Duodenal mucosa (tissue), 2 donors: ENCODE results near the gene MS4A2.
"Not testable (repeated sequence)": the region's sequence is repeated elsewhere in the genome, so short reads cannot be mapped to it uniquely, and the experiment has no call there.

Experiments
- H3K27ac ChIP-seq: one replicate; pipeline ENCODE4 v1.7.0; 2013; ENCODE audit warnings: low read depth, low read length
- H3K27me3 ChIP-seq, 2 donors: one replicate each; pipeline ENCODE4 v1.7.0; 2013; ENCODE audit warnings: low read length in 2 of 2, control low read depth in 1 of 2; ENCODE audit not compliant: insufficient read depth in 2 of 2, control insufficient read depth in 1 of 2
- H3K36me3 ChIP-seq, 2 donors: one replicate each; pipeline ENCODE4 v1.7.0; 2013; ENCODE audit warnings: low read length in 2 of 2, control low read depth in 1 of 2; ENCODE audit not compliant: insufficient read depth in 2 of 2, control insufficient read depth in 1 of 2
- H3K4me1 ChIP-seq, 2 donors: one replicate each; pipeline ENCODE4 v1.7.0; 2013; ENCODE audit warnings: low read length in 2 of 2, control low read depth in 1 of 2; ENCODE audit not compliant: insufficient read depth in 2 of 2, control insufficient read depth in 1 of 2
- H3K4me3 ChIP-seq, 2 donors: one replicate each; pipeline ENCODE4 v1.7.0; 2013; ENCODE audit warnings: low read length in 2 of 2, low read depth in 1 of 2
- H3K9ac ChIP-seq, 2 donors: one replicate each; pipeline ENCODE4 v1.7.0; 2013; ENCODE audit warnings: low read length in 2 of 2, low read depth in 1 of 2
- H3K9me3 ChIP-seq, 2 donors: one replicate each; pipeline ENCODE4 v1.7.0; 2013; ENCODE audit warnings: low read length in 2 of 2, control low read depth in 1 of 2; ENCODE audit not compliant: control insufficient read depth in 1 of 2

MS4A2 gene

GRCh38 chr11:60088364-60088763, at the start of gene MS4A2:
Gene MS4A2 (plus strand): TSS chr11:60088664. CDS start chr11:60088766, 102 bp downstream.
- H3K9ac ChIP-seq: no peak within 1 kb of the TSS
- no peak within 1 kb of the TSS for H3K27ac ChIP-seq

GRCh38 chr11:60040109-60040508, 48.4 kb upstream of the MS4A2 start, which contains the start of gene OOSP2:
Gene OOSP2 (plus strand): TSS chr11:60040409. CDS start chr11:60040460, 51 bp downstream.
- Histone ChIP-seq H3K4me1 (no peaks in the 10 kb centered on the region), H3K36me3 (no peaks in the 10 kb centered on the region), H3K9ac (no peak within 1 kb of the TSS), H3K27me3 (no peaks in the 10 kb centered on the region), H3K4me3 (no peak within 1 kb of the TSS), H3K9me3 (no peaks in the 10 kb centered on the region), H3K27ac (no peak within 1 kb of the TSS)

More at GRCh38 chr11:60088364-60088763, at the start of gene MS4A2:
- H3K4me1 ChIP-seq: no peaks in the 10 kb centered on the region
- H3K9me3 ChIP-seq: no peaks in the 10 kb centered on the region
- H3K36me3 ChIP-seq: no peaks in the 10 kb centered on the region
- no peak within 1 kb of the TSS for H3K4me3 ChIP-seq
- peaks cover 0 to 6% of the 10 kb centered on the region in 2 donors for H3K27me3 ChIP-seq

- not testable (repeated sequence) for H3K27me3 ChIP-seq, H3K9ac ChIP-seq, H3K4me3 ChIP-seq, H3K36me3 ChIP-seq, H3K27ac ChIP-seq, H3K9me3 ChIP-seq, H3K4me1 ChIP-seq
Observed at GRCh38 chr11:60050422-60050821, 38.0 kb upstream of the MS4A2 start.

- not testable (repeated sequence) for H3K4me1 ChIP-seq, H3K9me3 ChIP-seq, H3K4me3 ChIP-seq, H3K27me3 ChIP-seq, H3K9ac ChIP-seq, H3K27ac ChIP-seq, H3K36me3 ChIP-seq
Observed at GRCh38 chr11:60050839-60051238, 37.6 kb upstream of the MS4A2 start.

DNA sequence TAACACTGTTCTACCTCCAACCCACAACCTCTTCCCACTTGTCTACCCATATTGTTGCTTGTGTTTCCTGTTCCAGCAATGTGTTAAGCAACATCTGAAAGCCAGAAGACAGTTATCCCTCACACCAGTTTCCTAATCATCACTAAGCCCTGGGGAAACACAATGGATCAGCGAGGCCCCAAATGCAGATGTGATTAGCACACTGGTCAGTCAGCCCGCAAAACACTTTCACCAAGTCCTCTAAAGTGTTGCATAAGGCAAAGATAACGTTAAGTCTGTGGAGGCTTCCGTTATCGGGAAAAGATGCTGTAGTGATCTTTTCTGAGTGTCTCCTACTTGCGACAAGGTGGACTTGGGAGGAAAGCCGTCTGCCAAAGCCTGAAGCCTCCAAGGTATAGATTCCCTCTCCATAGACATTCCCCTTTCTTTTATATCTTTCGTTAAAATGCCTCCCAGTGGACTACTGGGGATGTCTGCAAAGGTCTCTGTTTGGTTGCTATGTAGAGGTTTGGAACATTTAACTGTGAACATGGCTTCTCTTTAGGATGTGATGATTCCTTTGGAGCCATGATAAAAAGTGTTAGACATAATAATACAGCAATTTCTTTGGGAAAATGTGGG, 32.0 kb upstream of the MS4A2 start, which contains the start of gene MS4A3:
Gene MS4A3, plus strand, starts transcription at position 317 of the 621 bp plus-strand sequence. CDS start 4,496 bp downstream, outside the sequence.
- no peak within 1 kb of the TSS for H3K9ac ChIP-seq
- H3K9me3 ChIP-seq: no peaks in the 10 kb centered on the region
- H3K27me3 ChIP-seq: no peaks in the 10 kb centered on the region
- no peaks in the 10 kb centered on the region for H3K36me3 ChIP-seq
- H3K4me1 ChIP-seq: no peaks in the 10 kb centered on the region
- no peak within 1 kb of the TSS for H3K4me3 ChIP-seq
- no peak within 1 kb of the TSS for H3K27ac ChIP-seq

GRCh38 chr11:60059052-60059451, 29.4 kb upstream of the MS4A2 start:
- H3K36me3 ChIP-seq: no peaks in the 10 kb centered on the region
- no peak overlapping the region for H3K9ac ChIP-seq
- H3K9me3 ChIP-seq: no peaks in the 10 kb centered on the region
- no peaks in the 10 kb centered on the region for H3K27me3 ChIP-seq
- no peak overlapping the region for H3K4me3 ChIP-seq
- H3K27ac ChIP-seq: no peak overlapping the region
- H3K4me1 ChIP-seq: no peaks in the 10 kb centered on the region

DNA sequence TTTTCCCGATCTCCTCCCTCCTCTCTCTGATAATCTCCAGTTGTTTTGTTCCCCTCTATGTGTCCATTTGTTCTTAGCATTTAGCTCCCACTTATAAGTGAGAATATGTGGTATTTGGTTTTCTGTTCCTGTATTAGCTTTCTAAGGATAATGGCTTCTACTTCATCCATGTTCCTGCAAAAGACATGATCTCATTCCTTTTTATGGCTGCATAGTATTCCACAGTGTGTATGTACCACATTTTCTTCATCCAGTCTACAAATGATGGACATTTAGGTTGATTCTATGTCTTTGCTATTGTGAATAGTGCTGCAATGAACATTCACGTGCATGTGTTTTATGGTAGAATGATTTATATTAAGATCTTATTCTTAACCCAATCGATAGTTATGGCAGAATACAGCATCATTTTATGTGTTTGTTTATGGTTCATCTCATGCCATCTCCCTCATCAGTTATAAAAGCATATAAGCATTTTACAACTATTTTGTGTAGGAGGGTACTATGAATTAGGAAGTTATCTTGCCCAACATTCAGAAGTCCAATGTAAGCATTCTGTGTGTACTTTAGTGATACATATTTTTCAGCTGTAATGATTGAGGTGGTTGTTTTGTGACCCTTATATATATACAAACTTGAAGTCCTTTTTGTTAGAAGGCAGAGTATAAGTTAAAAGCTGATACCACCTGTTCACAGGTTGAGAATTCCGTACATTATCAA, 28.8 kb upstream of the MS4A2 start:
- no peaks in the 10 kb centered on the region for H3K4me1 ChIP-seq
- no peaks in the 10 kb centered on the region for H3K36me3 ChIP-seq
- H3K9ac ChIP-seq: no peak overlapping the region
- H3K27me3 ChIP-seq: no peaks in the 10 kb centered on the region
- no peak overlapping the region for H3K27ac ChIP-seq
- H3K4me3 ChIP-seq: no peak overlapping the region
- H3K9me3 ChIP-seq: no peaks in the 10 kb centered on the region

DNA sequence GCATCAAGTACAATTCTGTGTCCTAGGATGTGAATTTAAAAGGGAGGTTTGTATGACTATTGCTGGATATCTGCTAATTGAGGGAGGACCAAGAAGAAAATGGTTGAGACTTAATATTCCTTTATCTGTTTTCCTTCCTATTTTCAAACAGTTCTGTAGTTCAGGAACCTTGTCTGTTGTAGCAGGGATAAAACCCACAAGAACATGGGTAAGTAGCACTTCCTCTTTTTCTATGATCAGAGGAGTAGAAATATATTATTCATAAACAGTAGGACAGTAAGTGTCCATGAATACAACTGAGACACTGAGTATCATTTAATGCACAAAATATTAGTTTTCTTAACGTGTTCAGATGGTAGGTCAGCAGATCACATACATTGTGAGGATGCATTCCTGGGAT, 24.4 kb upstream of the MS4A2 start:
- no peak overlapping the region for H3K27ac ChIP-seq
- no peaks in the 10 kb centered on the region for H3K36me3 ChIP-seq
- no peaks in the 10 kb centered on the region for H3K27me3 ChIP-seq
- no peak overlapping the region for H3K9ac ChIP-seq
- no peak overlapping the region for H3K4me3 ChIP-seq
- H3K9me3 ChIP-seq: no peaks in the 10 kb centered on the region
- no peaks in the 10 kb centered on the region for H3K4me1 ChIP-seq

GRCh38 chr11:60065801-60066200, 22.7 kb upstream of the MS4A2 start:
- Histone ChIP-seq H3K9me3 (no peaks in the 10 kb centered on the region), H3K36me3 (no peaks in the 10 kb centered on the region), H3K27ac (no peak overlapping the region), H3K27me3 (no peaks in the 10 kb centered on the region), H3K4me3 (no peak overlapping the region), H3K4me1 (no peaks in the 10 kb centered on the region), H3K9ac (no peak overlapping the region)

GRCh38 chr11:60069450-60069849, 19.0 kb upstream of the MS4A2 start:
- Histone ChIP-seq H3K36me3 (no peaks in the 10 kb centered on the region), H3K9me3 (no peaks in the 10 kb centered on the region), H3K9ac (no peak overlapping the region), H3K27ac (no peak overlapping the region), H3K4me1 (no peaks in the 10 kb centered on the region), H3K27me3 (no peaks in the 10 kb centered on the region), H3K4me3 (no peak overlapping the region)
